Loucy (cell line): Measurements from ENCODE around the gene GIMAP1.

Experiments
- H2AFZ ChIP-seq: fragments of 200-600 bp; sonication (generic); 2 replicates; pipeline ENCODE4 v1.6.0; 2016; ENCODE audit warnings: antibody characterized with exemption, mild to moderate bottlenecking, low read length, moderate library complexity
- H3F3A ChIP-seq: fragments of 200-600 bp; 2 replicates; pipeline ENCODE4 v1.6.0; 2016; ENCODE audit warnings: antibody characterized with exemption, low read depth, mild to moderate bottlenecking
- H3K27me3 ChIP-seq: fragments of 200-600 bp; sonication (generic); 2 replicates; pipeline ENCODE4 v1.6.1; 2014; ENCODE audit warnings: low read length, mild to moderate bottlenecking; ENCODE audit not compliant: insufficient read depth, poor library complexity, severe bottlenecking
- H3K36me3 ChIP-seq: fragments of 200-600 bp; sonication (generic); 2 replicates; pipeline ENCODE4 v1.6.1; 2016; ENCODE audit warnings: low read length; ENCODE audit not compliant: insufficient read depth
- H3K4me1 ChIP-seq: fragments of 200-600 bp; sonication (generic); 2 replicates; pipeline ENCODE4 v1.5.1; 2014; ENCODE audit warnings: low read length, mild to moderate bottlenecking; ENCODE audit not compliant: insufficient read depth, poor library complexity, severe bottlenecking
- H3K4me2 ChIP-seq: fragments of 200-600 bp; sonication (generic); 2 replicates; pipeline ENCODE4 v1.6.0; 2014; ENCODE audit warnings: antibody characterized with exemption, low read length, low read depth, mild to moderate bottlenecking; ENCODE audit not compliant: poor library complexity, severe bottlenecking
- H3K4me3 ChIP-seq: fragments of 200-600 bp; sonication (generic); 2 replicates; pipeline ENCODE4 v1.5.1; 2014; ENCODE audit warnings: low read length, mild to moderate bottlenecking, mixed read lengths; ENCODE audit not compliant: poor library complexity, severe bottlenecking
- H3K79me2 ChIP-seq: fragments of 200-600 bp; sonication (generic); 2 replicates; pipeline ENCODE4 v1.6.1; 2014; ENCODE audit warnings: low read length; ENCODE audit not compliant: insufficient read depth
- H3K9ac ChIP-seq: fragments of 200-600 bp; sonication (generic); 2 replicates; pipeline ENCODE4 v1.6.0; 2014; ENCODE audit warnings: mild to moderate bottlenecking, low read depth, low read length, moderate library complexity; ENCODE audit not compliant: poor library complexity, severe bottlenecking
- H3K9me2 ChIP-seq: fragments of 200-600 bp; sonication (generic); replicated peaks from 2 replicates; pipeline ENCODE4 v1.6.1; 2016; ENCODE audit warnings: low read depth, low read length, mixed read lengths
- H3K9me3 ChIP-seq: fragments of 200-600 bp; sonication (generic); 2 replicates; pipeline ENCODE4 v1.6.1; 2014; ENCODE audit warnings: mild to moderate bottlenecking, antibody characterized with exemption, low read length, low read depth; ENCODE audit not compliant: insufficient read depth
- H4K20me1 ChIP-seq: fragments of 200-600 bp; sonication (generic); 2 replicates; pipeline ENCODE4 v1.6.0; 2014; ENCODE audit warnings: antibody characterized with exemption, low read length, mild to moderate bottlenecking; ENCODE audit not compliant: insufficient read depth, poor library complexity, severe bottlenecking
- CTCF ChIP-seq: fragments of 200-600 bp; sonication (generic); conservative IDR thresholded peaks from 2 replicates; pipeline ENCODE4 v1.5.1; 2014; ENCODE audit warnings: mild to moderate bottlenecking, antibody characterized with exemption, low read length
- EZH2phosphoT487 ChIP-seq: fragments of 200-600 bp; IDR thresholded peaks from 2 replicates; pipeline ENCODE4 v1.6.1; 2018; ENCODE audit warnings: antibody characterized with exemption, mild to moderate bottlenecking, moderate library complexity, borderline replicate concordance

Gene GIMAP1

GRCh38 chr7:150742286-150742968 lies 26.0 kb downstream of the GIMAP1 start:
- Histone ChIP-seq H3K79me2 (peaks cover 31% of the 10 kb centered on the region), H3K4me3 (no peak overlapping the region), H3K4me2 (peak overlapping the region; percentile 25), H3F3A (no peaks in the 10 kb centered on the region), H2AFZ (no peak overlapping the region), H3K9ac (no peak overlapping the region), H3K4me1 (peaks cover 24% of the 10 kb centered on the region), H3K9me3 (0 out of 2 replicates have a peak, but pooled peaks cover 4% of the 10 kb centered on the region), H3K9me2 (no peaks in the 10 kb centered on the region), H3K36me3 (0 out of 2 replicates have a peak, but pooled peaks cover 8% of the 10 kb centered on the region), H3K27me3 (no peaks in the 10 kb centered on the region), H4K20me1 (no peaks in the 10 kb centered on the region)
- TF ChIP-seq EZH2phosphoT487 (no peak), CTCF (no peak)

GRCh38 chr7:150744041-150744656 lies 27.7 kb downstream of the GIMAP1 start:
- no peak overlapping the region for H3K4me2 ChIP-seq
- peaks cover 13% of the 10 kb centered on the region; the same call in 1 of the 2 replicates for H3K79me2 ChIP-seq
- no peak for TF ChIP-seq CTCF
- TF ChIP-seq EZH2phosphoT487 = no peak
- no peaks in the 10 kb centered on the region for H3K27me3 ChIP-seq
- 0 out of 2 replicates have a peak, but pooled peaks cover 8% of the 10 kb centered on the region for H3K36me3 ChIP-seq
- 0 out of 2 replicates have a peak, but pooled peaks cover 4% of the 10 kb centered on the region for H3K9me3 ChIP-seq
- H4K20me1 ChIP-seq = no peaks in the 10 kb centered on the region
- no peak overlapping the region for H2AFZ ChIP-seq
- H3K4me3 ChIP-seq = no peak overlapping the region
- no peaks in the 10 kb centered on the region for H3K9me2 ChIP-seq
- H3K4me1 ChIP-seq = peaks cover 18% of the 10 kb centered on the region
- no peaks in the 10 kb centered on the region for H3F3A ChIP-seq
- H3K9ac ChIP-seq = no peak overlapping the region

GRCh38 chr7:150745086-150745485 lies 28.7 kb downstream of the GIMAP1 start:
- H3K9ac ChIP-seq = no peak overlapping the region
- 0 out of 2 replicates have a peak, but pooled peaks cover 8% of the 10 kb centered on the region for H3K36me3 ChIP-seq
- no peaks in the 10 kb centered on the region for H3K9me2 ChIP-seq
- peaks cover 13% of the 10 kb centered on the region for H3K4me1 ChIP-seq
- peaks cover 4% of the 10 kb centered on the region; the same call in 1 of the 2 replicates for H3K79me2 ChIP-seq
- 0 out of 2 replicates have a peak, but pooled peaks cover 1% of the 10 kb centered on the region for H3K9me3 ChIP-seq
- no peak overlapping the region for H3K4me2 ChIP-seq
- H3K4me3 ChIP-seq = no peak overlapping the region
- H4K20me1 ChIP-seq = no peaks in the 10 kb centered on the region
- H2AFZ ChIP-seq = no peak overlapping the region
- no peaks in the 10 kb centered on the region for H3F3A ChIP-seq
- H3K27me3 ChIP-seq = no peaks in the 10 kb centered on the region
- TF ChIP-seq CTCF = no peak
- no peak for TF ChIP-seq EZH2phosphoT487
